GM12801 (cell line): Measurements from ENCODE around the gene FGGY.

Source experiments
- CTCF ChIP-seq: IDR thresholded peaks from one replicate; pipeline ENCODE4 v1.5.1; 2011; ENCODE audit warnings: control low read depth; ENCODE audit not compliant: insufficient read length; ENCODE audit errors: extremely low read depth

FGGY gene

GRCh38 chr1:59505596-59506028 lies 208.7 kb downstream of the FGGY start:
- no peak for TF ChIP-seq CTCF

DNA sequence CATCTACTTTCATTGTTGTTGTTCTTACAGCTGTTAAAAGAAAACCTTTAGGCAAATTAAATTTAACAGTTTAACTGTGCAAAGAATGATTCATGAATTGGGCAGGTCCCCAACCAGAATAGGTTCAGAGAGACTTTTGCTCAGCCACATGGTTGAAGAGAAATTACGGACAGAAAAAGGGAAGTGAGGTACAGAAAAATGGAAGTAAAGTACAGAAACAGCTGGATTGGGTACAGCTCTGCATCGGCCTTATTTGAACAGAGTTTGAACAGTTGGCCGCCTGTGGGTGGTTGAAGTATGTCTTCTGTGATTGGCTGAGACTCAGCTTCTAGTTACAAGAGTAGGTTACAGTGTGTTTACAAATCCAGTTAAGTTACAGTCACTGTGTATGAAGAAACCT lies 210.1 kb downstream of the FGGY start:
- no peak for TF ChIP-seq CTCF

DNA sequence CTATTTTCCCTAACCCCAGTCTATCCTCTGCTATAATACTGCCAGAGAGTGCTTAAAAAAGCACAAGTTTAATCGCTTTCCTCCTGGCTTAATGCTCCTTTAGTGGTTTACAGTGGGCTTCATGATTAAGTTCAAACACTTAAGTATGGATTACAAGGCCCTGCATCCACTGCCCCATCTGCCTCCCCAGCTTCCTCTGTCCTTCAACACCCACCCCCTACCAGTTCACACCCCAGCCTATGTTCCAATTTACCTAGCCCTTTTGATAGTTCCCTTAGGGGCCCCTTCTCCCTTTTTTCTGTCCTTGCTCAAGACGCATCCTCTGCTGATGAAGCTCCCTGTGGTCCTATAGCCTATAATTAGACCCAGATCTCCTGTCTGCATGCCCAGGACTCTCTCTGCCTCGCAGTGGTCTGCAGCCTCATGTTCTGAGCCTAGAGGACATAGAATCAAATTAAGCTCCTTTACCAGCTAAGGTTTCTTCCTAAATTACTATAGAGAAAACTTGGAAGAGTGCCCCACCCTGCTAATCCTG lies 212.5 kb downstream of the FGGY start:
- no peak for TF ChIP-seq CTCF

DNA sequence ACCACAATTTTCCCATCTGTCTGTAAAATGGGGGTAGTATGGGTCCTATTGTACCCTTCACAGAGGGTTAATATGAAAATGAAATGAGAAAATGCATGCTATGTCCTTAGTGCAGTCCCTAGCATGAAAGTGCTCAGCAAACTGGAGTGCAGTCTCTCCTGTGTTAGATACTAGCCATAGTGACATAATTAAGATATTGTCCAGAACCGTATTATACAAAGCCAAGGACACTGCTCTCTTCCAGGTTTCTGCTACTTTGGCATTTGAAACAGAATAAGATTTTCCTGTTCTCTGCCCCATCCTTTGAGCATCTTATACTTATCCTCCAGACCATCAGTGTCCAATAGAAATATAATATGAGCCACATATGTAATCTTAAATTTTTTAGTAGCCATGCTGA lies 213.4 kb downstream of the FGGY start:
- TF ChIP-seq CTCF = no peak

- no peak for TF ChIP-seq CTCF
Observed at GRCh38 chr1:59511476-59512465, 214.9 kb downstream of the FGGY start.

DNA sequence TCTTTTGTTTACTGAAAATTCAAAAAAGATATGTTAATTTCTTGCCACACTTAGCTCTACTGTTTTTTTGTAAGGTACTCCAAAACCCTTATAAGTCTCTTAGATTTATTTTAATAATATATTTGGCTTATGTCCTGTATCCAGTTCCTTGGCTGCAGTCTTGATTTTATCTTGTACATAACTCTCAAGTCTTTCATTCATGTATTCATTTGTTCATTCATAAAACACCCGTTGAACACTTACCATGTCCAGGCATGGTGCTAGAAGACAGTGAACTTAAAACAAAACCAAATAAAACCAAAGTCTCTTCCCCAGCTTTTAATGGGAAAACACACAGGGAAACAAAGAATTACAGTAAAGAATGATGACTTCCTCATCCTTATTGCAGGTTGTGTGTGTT lies 215.8 kb downstream of the FGGY start:
- TF ChIP-seq CTCF = no peak

DNA sequence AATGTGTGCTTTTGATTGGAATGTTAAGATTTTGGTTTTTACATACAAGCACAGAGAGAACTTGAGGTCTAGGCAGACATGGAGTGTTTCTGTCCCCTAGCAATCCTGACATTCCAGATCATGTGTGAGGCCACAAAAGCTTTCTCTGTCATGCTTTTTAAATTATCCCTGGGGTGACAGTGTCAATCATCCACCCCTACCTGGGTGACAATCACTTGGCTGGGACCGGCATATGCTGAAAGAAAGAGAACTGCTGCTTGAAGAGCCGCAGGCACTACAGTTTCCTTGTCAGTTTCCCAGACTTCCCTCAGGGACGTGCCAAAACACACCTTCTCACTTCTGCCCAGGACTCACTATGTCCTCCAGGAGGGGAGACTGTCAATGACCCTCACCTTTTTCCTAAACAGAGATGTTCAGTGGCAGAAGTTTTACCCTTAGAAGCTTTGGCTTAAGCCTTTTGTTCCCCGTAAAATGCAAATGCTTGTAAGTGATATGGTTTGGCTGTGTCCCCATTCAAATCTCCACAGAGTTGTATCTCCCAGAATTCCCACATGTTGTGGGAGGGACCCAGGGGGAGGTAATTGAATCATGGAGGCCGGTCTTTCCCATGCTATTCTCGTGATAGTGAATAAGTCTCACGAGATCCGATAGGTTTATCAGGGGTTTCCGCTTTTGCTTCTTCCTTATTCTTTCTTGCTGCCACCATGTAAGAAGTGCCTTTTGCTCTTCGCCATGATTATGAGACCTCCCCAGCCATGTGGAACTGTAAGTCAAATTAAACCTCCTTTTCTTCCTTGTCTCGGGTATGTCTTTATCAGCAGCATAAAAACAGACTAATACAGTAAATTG lies 217.4 kb downstream of the FGGY start:
- TF ChIP-seq CTCF = no peak
